HepG2 (cell line): ENCODE data around the gene ZNF782. TPM values are rescaled to one million over a fixed set of nuclear protein-coding genes. Genes with fewer than 3 reads are reported as not detected.

Experiments
- FOXM1 ChIP-seq: sonication (generic); formaldehyde crosslinking; IDR thresholded peaks from 2 replicates; pipeline ENCODE4 v1.5.0; 2020; ENCODE audit warnings: missing genetic modification reagents
- HNF4A ChIP-seq: sonication (generic); formaldehyde crosslinking; IDR thresholded peaks from 2 replicates; pipeline ENCODE4 v1.4.0; 2020; ENCODE audit warnings: missing genetic modification reagents
- HOXA7 ChIP-seq: sonication (generic); formaldehyde crosslinking; IDR thresholded peaks from 2 replicates; pipeline ENCODE4 v1.8.1; 2022; ENCODE audit warnings: mild to moderate bottlenecking, missing genetic modification reagents, moderate library complexity
- JDP2 ChIP-seq: sonication (generic); formaldehyde crosslinking; IDR thresholded peaks from 2 replicates; pipeline ENCODE4 v1.8.1; 2022; ENCODE audit warnings: missing genetic modification reagents, borderline replicate concordance
- KDM2A ChIP-seq: sonication (generic); formaldehyde crosslinking; IDR thresholded peaks from 2 replicates; pipeline ENCODE4 v1.4.0; 2020; ENCODE audit warnings: low read depth, missing genetic modification reagents, borderline replicate concordance
- LRRFIP1 ChIP-seq: sonication (generic); formaldehyde crosslinking; conservative IDR thresholded peaks from 2 replicates; pipeline ENCODE4 v1.4.0; 2020; ENCODE audit warnings: missing genetic modification reagents
- MAFG ChIP-seq: sonication (generic); formaldehyde crosslinking; IDR thresholded peaks from 2 replicates; pipeline ENCODE4 v1.5.1; 2020; ENCODE audit warnings: mild to moderate bottlenecking, missing genetic modification reagents
- MED1 ChIP-seq: sonication (generic); formaldehyde crosslinking; IDR thresholded peaks from 2 replicates; pipeline ENCODE4 v1.4.0; 2020; ENCODE audit warnings: missing genetic modification reagents
- POLR2A ChIP-seq, 2 experiments: IDR thresholded peaks; 2 replicates each; pipeline ENCODE4 v1.6.1; 2011; ENCODE audit warnings: low read depth in 2 of 2, low read length in 2 of 2, mild to moderate bottlenecking in 1 of 2, moderate library complexity in 1 of 2; ENCODE audit not compliant: insufficient read depth in 1 of 2
- RARA ChIP-seq: IDR thresholded peaks from 2 replicates; pipeline ENCODE4 v1.6.1; 2016; ENCODE audit warnings: missing genetic modification reagents, missing compliant biosample characterization
- SKI ChIP-seq: fragments of 450-650 bp; IDR thresholded peaks from one replicate; pipeline ENCODE4 v1.6.1; 2018; ENCODE audit warnings: mild to moderate bottlenecking; ENCODE audit not compliant: partially characterized antibody
- SMAD3 ChIP-seq: sonication (generic); formaldehyde crosslinking; IDR thresholded peaks from 2 replicates; pipeline ENCODE4 v1.4.0; 2020; ENCODE audit warnings: missing genetic modification reagents
- SPEN ChIP-seq: sonication (generic); formaldehyde crosslinking; IDR thresholded peaks from 2 replicates; pipeline ENCODE4 v1.5.1; 2020; ENCODE audit warnings: low read depth, mild to moderate bottlenecking, missing genetic modification reagents
- SRF ChIP-seq: IDR thresholded peaks from 2 replicates; pipeline ENCODE4 v1.6.1; 2011; ENCODE audit warnings: mild to moderate bottlenecking, low read depth, low read length, moderate library complexity
- TCF12 ChIP-seq, 2 experiments: fragments of 450-650 bp in 1 of 2; sonication (generic) in 1 of 2; formaldehyde crosslinking in 1 of 2; IDR thresholded peaks; 2 replicates each; pipeline versions ENCODE4 v1.6.1 to v1.8.0; 2017 to 2022; ENCODE audit warnings: antibody characterized with exemption in 1 of 2, mild to moderate bottlenecking in 1 of 2, missing genetic modification reagents in 1 of 2, moderate library complexity in 1 of 2
- TCF7 ChIP-seq: sonication (generic); IDR thresholded peaks from 2 replicates; pipeline ENCODE4 v1.6.1; 2016; ENCODE audit warnings: antibody characterized with exemption, low read depth
- ZBTB42 ChIP-seq: sonication (generic); formaldehyde crosslinking; IDR thresholded peaks from 2 replicates; pipeline ENCODE4 v1.5.0; 2020; ENCODE audit warnings: mild to moderate bottlenecking, missing genetic modification reagents
- ZEB1 ChIP-seq: IDR thresholded peaks from 2 replicates; pipeline ENCODE4 v1.6.1; 2012; ENCODE audit warnings: mild to moderate bottlenecking, low read depth, inconsistent platforms; ENCODE audit not compliant: insufficient replicate concordance
- ZFX ChIP-seq: sonication (generic); formaldehyde crosslinking; IDR thresholded peaks from 2 replicates; pipeline ENCODE4 v1.4.0; 2020; ENCODE audit warnings: mild to moderate bottlenecking, low read depth, missing genetic modification reagents, moderate library complexity
- ZIK1 ChIP-seq: sonication (generic); formaldehyde crosslinking; IDR thresholded peaks from 2 replicates; pipeline ENCODE4 v1.5.0; 2020; ENCODE audit warnings: mild to moderate bottlenecking, low read depth, missing genetic modification reagents, borderline replicate concordance
- ZNF160 ChIP-seq: sonication (generic); formaldehyde crosslinking; IDR thresholded peaks from 2 replicates; pipeline ENCODE4 v1.8.0; 2022; ENCODE audit warnings: mild to moderate bottlenecking, inconsistent platforms, missing genetic modification reagents
- ZNF251 ChIP-seq: sonication (generic); formaldehyde crosslinking; IDR thresholded peaks from 2 replicates; pipeline ENCODE4 v1.9.0; 2021; ENCODE audit warnings: mild to moderate bottlenecking, missing genetic modification reagents
- ZNF468 ChIP-seq: sonication (generic); formaldehyde crosslinking; IDR thresholded peaks from 2 replicates; pipeline ENCODE4 v1.8.0; 2022; ENCODE audit warnings: mild to moderate bottlenecking, moderate library complexity, missing genetic modification reagents
- polyA plus RNA-seq, 8 experiments: library from polyadenylated mRNA; depleted of rRNA in 3 of 8; stranded (reverse) in 7 of 8; unstranded in 1 of 8; fragments of >200 nt; fragmentation: Illumina TruSeq in 4 of 8; extraction: Trizol in 4 of 8; gene quantifications; 2 replicates each; pipeline versions ENCODE4 v1.2.1 to v1.2.3, GENCODE V29; 2011 to 2016; ENCODE audit warnings: low read depth in 4 of 8, missing spikeins in 1 of 8, mixed read lengths in 1 of 8; ENCODE audit not compliant: insufficient read depth in 1 of 8
- total RNA-seq, 5 experiments: library from RNA; depleted of rRNA; stranded (reverse); fragments of >200 nt; fragmentation: Illumina TruSeq; extraction: Trizol; gene quantifications; 2 replicates each; pipeline ENCODE4 v1.2.3, GENCODE V29; 2016; ENCODE audit warnings: low read depth in 1 of 5
- TF ChIP-seq, protein P1 (sequence below): sonication (generic); formaldehyde crosslinking; IDR thresholded peaks from 2 replicates; pipeline ENCODE4 v1.4.0; 2020; ENCODE audit warnings: missing genetic modification reagents, mild to moderate bottlenecking, borderline replicate concordance
- TF ChIP-seq, protein P2 (sequence below): sonication (generic); formaldehyde crosslinking; IDR thresholded peaks from 2 replicates; pipeline ENCODE4 v1.4.0; 2020; ENCODE audit warnings: missing genetic modification reagents

The ZNF782 gene
- total and polyA plus RNA-seq, 2 of the 13 experiments (the other 11 are each of a cell fraction or from before 2014, with no cell fraction given) = 1.4 to 4.9 TPM

DNA sequence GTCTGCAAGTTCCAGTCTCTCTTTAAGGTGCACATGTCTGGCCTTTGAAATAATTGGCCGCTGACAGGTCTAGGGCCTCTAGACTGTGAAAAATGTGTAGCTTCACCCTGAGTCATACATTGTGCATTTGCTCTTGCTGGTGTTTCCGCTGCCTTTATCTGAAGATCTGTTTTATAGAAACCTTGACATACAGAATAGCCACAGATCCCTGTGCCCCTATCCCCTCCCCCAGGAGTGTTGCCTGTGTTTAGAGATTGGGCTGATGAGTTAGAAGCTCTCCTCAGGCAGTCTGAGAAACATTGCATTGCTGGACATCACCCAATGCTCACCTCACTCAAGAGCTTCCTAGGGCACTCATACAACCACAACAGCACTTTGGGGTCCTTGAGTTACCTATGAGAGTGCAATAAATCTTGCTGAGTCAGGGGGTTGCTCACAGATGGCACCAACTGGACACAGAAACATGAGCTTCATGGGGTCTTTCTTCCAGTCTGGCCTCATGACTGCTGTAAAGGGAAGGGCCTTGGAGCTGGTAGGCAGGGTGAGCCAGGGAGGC, 3.8 kb upstream of the ZNF782 start (continued):
- TF ChIP-seq ZNF251 = no peak
- TF ChIP-seq SRF = no peak
- TF ChIP-seq HNF4A = no peak
- no peak for TF ChIP-seq FOXM1 (CRISPR knock-in tag)
- TF ChIP-seq, protein P1, sequence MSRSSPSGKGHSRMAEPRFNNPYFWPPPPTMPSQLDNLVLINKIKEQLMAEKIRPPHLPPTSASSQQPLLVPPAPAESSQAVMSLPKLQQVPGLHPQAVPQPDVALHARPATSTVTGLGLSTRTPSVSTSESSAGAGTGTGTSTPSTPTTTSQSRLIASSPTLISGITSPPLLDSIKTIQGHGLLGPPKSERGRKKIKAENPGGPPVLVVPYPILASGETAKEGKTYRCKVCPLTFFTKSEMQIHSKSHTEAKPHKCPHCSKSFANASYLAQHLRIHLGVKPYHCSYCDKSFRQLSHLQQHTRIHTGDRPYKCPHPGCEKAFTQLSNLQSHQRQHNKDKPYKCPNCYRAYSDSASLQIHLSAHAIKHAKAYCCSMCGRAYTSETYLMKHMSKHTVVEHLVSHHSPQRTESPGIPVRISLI (CRISPR knock-in tag) = no peak
- TF ChIP-seq RARA (CRISPR knock-in tag) = no peak
- no peak for TF ChIP-seq ZBTB42
- TF ChIP-seq JDP2 (CRISPR knock-in tag) = no peak
- no peak for TF ChIP-seq SKI
- TF ChIP-seq TCF7 = peak; percentile 31; the same call in 1 of the 2 replicates
- TF ChIP-seq MAFG = peak; percentile 59; the same call in 1 of the 2 replicates
- TF ChIP-seq ZFX (CRISPR knock-in tag) = 0 out of 2 replicates have a peak, but pooled peaks have one; percentile 16
- 0 out of 2 replicates have a peak, but pooled peaks have one; percentile 3 for TF ChIP-seq ZNF160 (CRISPR knock-in tag)
- no peak for TF ChIP-seq HOXA7 (CRISPR knock-in tag)
- TF ChIP-seq SMAD3 (CRISPR knock-in tag) = no peak
- TF ChIP-seq, protein P2, sequence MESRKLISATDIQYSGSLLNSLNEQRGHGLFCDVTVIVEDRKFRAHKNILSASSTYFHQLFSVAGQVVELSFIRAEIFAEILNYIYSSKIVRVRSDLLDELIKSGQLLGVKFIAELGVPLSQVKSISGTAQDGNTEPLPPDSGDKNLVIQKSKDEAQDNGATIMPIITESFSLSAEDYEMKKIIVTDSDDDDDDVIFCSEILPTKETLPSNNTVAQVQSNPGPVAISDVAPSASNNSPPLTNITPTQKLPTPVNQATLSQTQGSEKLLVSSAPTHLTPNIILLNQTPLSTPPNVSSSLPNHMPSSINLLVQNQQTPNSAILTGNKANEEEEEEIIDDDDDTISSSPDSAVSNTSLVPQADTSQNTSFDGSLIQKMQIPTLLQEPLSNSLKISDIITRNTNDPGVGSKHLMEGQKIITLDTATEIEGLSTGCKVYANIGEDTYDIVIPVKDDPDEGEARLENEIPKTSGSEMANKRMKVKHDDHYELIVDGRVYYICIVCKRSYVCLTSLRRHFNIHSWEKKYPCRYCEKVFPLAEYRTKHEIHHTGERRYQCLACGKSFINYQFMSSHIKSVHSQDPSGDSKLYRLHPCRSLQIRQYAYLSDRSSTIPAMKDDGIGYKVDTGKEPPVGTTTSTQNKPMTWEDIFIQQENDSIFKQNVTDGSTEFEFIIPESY = no peak
- no peak for TF ChIP-seq SPEN (CRISPR knock-in tag)
- no peak for TF ChIP-seq KDM2A (CRISPR knock-in tag)
- no peak for TF ChIP-seq ZIK1 (CRISPR knock-in tag)
- TF ChIP-seq MED1 = peak; percentile 27; the same call in 1 of the 2 replicates
- no peak for TF ChIP-seq POLR2A (IDR thresholded peaks at IDR 0.05; ENCODE audit: insufficient read depth in 1 of 2, low read depth in 2 of 2, low read length in 2 of 2)
- TF ChIP-seq ZNF468 (CRISPR knock-in tag) = no peak
- no peak for TF ChIP-seq LRRFIP1 (CRISPR knock-in tag)
- TF ChIP-seq ZEB1 = no peak
- no peak for TF ChIP-seq TCF12 (IDR thresholded peaks at IDR 0.05)
- no peak for TF ChIP-seq TCF12 (CRISPR knock-in tag; IDR thresholded peaks at IDR 0.05)
